ENCODE measurements around the gene FXYD6.

- TF ChIP-seq, protein P1, sequence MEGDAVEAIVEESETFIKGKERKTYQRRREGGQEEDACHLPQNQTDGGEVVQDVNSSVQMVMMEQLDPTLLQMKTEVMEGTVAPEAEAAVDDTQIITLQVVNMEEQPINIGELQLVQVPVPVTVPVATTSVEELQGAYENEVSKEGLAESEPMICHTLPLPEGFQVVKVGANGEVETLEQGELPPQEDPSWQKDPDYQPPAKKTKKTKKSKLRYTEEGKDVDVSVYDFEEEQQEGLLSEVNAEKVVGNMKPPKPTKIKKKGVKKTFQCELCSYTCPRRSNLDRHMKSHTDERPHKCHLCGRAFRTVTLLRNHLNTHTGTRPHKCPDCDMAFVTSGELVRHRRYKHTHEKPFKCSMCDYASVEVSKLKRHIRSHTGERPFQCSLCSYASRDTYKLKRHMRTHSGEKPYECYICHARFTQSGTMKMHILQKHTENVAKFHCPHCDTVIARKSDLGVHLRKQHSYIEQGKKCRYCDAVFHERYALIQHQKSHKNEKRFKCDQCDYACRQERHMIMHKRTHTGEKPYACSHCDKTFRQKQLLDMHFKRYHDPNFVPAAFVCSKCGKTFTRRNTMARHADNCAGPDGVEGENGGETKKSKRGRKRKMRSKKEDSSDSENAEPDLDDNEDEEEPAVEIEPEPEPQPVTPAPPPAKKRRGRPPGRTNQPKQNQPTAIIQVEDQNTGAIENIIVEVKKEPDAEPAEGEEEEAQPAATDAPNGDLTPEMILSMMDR (IDR thresholded peaks at IDR 0.05) = no peak
- no peak for TF ChIP-seq EZH2 (IDR thresholded peaks at IDR 0.05; ENCODE audit: borderline replicate concordance, insufficient read depth, low read depth, low read length, poor library complexity, severe bottlenecking)
These were observed 14.9 kb upstream of the FXYD6 start for GRCh38 chr11:117891362-117891761.

All from B cell (primary cell).